HG03196 (cell line): ENCODE data around the gene JAK2.

Source experiments
- ATAC-seq: cut with Tn5 transposase; IDR thresholded peaks from one replicate; pipeline ENCODE4 v1.9.1; 2021; ENCODE audit not compliant: unreplicated experiment

JAK2 gene

GRCh38 chr9:5140151-5140550 lies 155.1 kb downstream of the JAK2 start:
- no peak for ATAC-seq

GRCh38 chr9:5144217-5144616 lies 159.1 kb downstream of the JAK2 start:
- ATAC-seq, result no peak

- no peak for ATAC-seq
These were observed 161.2 kb downstream of the JAK2 start for GRCh38 chr9:5146241-5146640.
